HG03378 (cell line): ENCODE results near the gene ZFPM1.
A peak's percentile ranks its signal among the peaks of the same experiment; 100 is the strongest.
"Not testable (repeated sequence)": the region's sequence is repeated elsewhere in the genome, so short reads cannot be mapped to it uniquely, and the experiment has no call there.

Experiments used
- ATAC-seq: cut with Tn5 transposase; IDR thresholded peaks from one replicate; pipeline ENCODE4 v1.9.1; 2021; ENCODE audit warnings: mild to moderate bottlenecking, moderate library complexity; ENCODE audit not compliant: unreplicated experiment

The ZFPM1 gene

GRCh38 chr16:88478889-88479792 is 26.1 kb downstream of the ZFPM1 start:
- no peak for ATAC-seq

GRCh38 chr16:88479793-88480760 is 27.0 kb downstream of the ZFPM1 start:
- peak; percentile 59 for ATAC-seq

GRCh38 chr16:88480829-88481228 is 27.7 kb downstream of the ZFPM1 start:
- no peak for ATAC-seq

- ATAC-seq = no peak
Observed at GRCh38 chr16:88481851-88482250, 28.8 kb downstream of the ZFPM1 start.

- no peak for ATAC-seq
Observed at GRCh38 chr16:88482630-88483391, 29.7 kb downstream of the ZFPM1 start.

- ATAC-seq = no peak
Observed at GRCh38 chr16:88483392-88483641, 30.2 kb downstream of the ZFPM1 start.

GRCh38 chr16:88484505-88485365 is 31.7 kb downstream of the ZFPM1 start:
- no peak for ATAC-seq

- ATAC-seq = not testable (repeated sequence)
Observed at GRCh38 chr16:88485366-88485741, 32.3 kb downstream of the ZFPM1 start.

GRCh38 chr16:88486398-88487123 is 33.5 kb downstream of the ZFPM1 start:
- no peak for ATAC-seq

- no peak for ATAC-seq
Observed at GRCh38 chr16:88487124-88487432, 34.0 kb downstream of the ZFPM1 start.

GRCh38 chr16:88487920-88488851 is 35.1 kb downstream of the ZFPM1 start:
- ATAC-seq = no peak

- no peak for ATAC-seq
Observed at GRCh38 chr16:88489163-88489741, 36.2 kb downstream of the ZFPM1 start.

- no peak for ATAC-seq
Observed at GRCh38 chr16:88491001-88491559, 38.0 kb downstream of the ZFPM1 start.

GRCh38 chr16:88491560-88492310 is 38.7 kb downstream of the ZFPM1 start:
- no peak for ATAC-seq

GRCh38 chr16:88493879-88494278 is 40.8 kb downstream of the ZFPM1 start:
- ATAC-seq = no peak

GRCh38 chr16:88494335-88495154 is 41.5 kb downstream of the ZFPM1 start:
- ATAC-seq = no peak
